Loucy (cell line): ENCODE measurements around the gene GSTA2.

ENCODE experiments used
- H2AFZ ChIP-seq: fragments of 200-600 bp; sonication (generic); 2 replicates; pipeline ENCODE4 v1.6.0; 2016; ENCODE audit warnings: antibody characterized with exemption, mild to moderate bottlenecking, low read length, moderate library complexity
- H3F3A ChIP-seq: fragments of 200-600 bp; 2 replicates; pipeline ENCODE4 v1.6.0; 2016; ENCODE audit warnings: antibody characterized with exemption, low read depth, mild to moderate bottlenecking
- H3K27me3 ChIP-seq: fragments of 200-600 bp; sonication (generic); 2 replicates; pipeline ENCODE4 v1.6.1; 2014; ENCODE audit warnings: low read length, mild to moderate bottlenecking; ENCODE audit not compliant: insufficient read depth, poor library complexity, severe bottlenecking
- H3K36me3 ChIP-seq: fragments of 200-600 bp; sonication (generic); 2 replicates; pipeline ENCODE4 v1.6.1; 2016; ENCODE audit warnings: low read length; ENCODE audit not compliant: insufficient read depth
- H3K4me1 ChIP-seq: fragments of 200-600 bp; sonication (generic); 2 replicates; pipeline ENCODE4 v1.5.1; 2014; ENCODE audit warnings: low read length, mild to moderate bottlenecking; ENCODE audit not compliant: insufficient read depth, poor library complexity, severe bottlenecking
- H3K4me2 ChIP-seq: fragments of 200-600 bp; sonication (generic); 2 replicates; pipeline ENCODE4 v1.6.0; 2014; ENCODE audit warnings: antibody characterized with exemption, low read length, low read depth, mild to moderate bottlenecking; ENCODE audit not compliant: poor library complexity, severe bottlenecking
- H3K4me3 ChIP-seq: fragments of 200-600 bp; sonication (generic); 2 replicates; pipeline ENCODE4 v1.5.1; 2014; ENCODE audit warnings: low read length, mild to moderate bottlenecking, mixed read lengths; ENCODE audit not compliant: poor library complexity, severe bottlenecking
- H3K79me2 ChIP-seq: fragments of 200-600 bp; sonication (generic); 2 replicates; pipeline ENCODE4 v1.6.1; 2014; ENCODE audit warnings: low read length; ENCODE audit not compliant: insufficient read depth
- H3K9ac ChIP-seq: fragments of 200-600 bp; sonication (generic); 2 replicates; pipeline ENCODE4 v1.6.0; 2014; ENCODE audit warnings: mild to moderate bottlenecking, low read depth, low read length, moderate library complexity; ENCODE audit not compliant: poor library complexity, severe bottlenecking
- H3K9me2 ChIP-seq: fragments of 200-600 bp; sonication (generic); replicated peaks from 2 replicates; pipeline ENCODE4 v1.6.1; 2016; ENCODE audit warnings: low read depth, low read length, mixed read lengths
- H3K9me3 ChIP-seq: fragments of 200-600 bp; sonication (generic); 2 replicates; pipeline ENCODE4 v1.6.1; 2014; ENCODE audit warnings: mild to moderate bottlenecking, antibody characterized with exemption, low read length, low read depth; ENCODE audit not compliant: insufficient read depth
- H4K20me1 ChIP-seq: fragments of 200-600 bp; sonication (generic); 2 replicates; pipeline ENCODE4 v1.6.0; 2014; ENCODE audit warnings: antibody characterized with exemption, low read length, mild to moderate bottlenecking; ENCODE audit not compliant: insufficient read depth, poor library complexity, severe bottlenecking
- EZH2phosphoT487 ChIP-seq: fragments of 200-600 bp; IDR thresholded peaks from 2 replicates; pipeline ENCODE4 v1.6.1; 2018; ENCODE audit warnings: antibody characterized with exemption, mild to moderate bottlenecking, moderate library complexity, borderline replicate concordance
- TF ChIP-seq, protein P1 (sequence below): fragments of 200-600 bp; sonication (generic); conservative IDR thresholded peaks from 2 replicates; pipeline ENCODE4 v1.5.1; 2014; ENCODE audit warnings: mild to moderate bottlenecking, antibody characterized with exemption, low read length

Gene GSTA2

DNA sequence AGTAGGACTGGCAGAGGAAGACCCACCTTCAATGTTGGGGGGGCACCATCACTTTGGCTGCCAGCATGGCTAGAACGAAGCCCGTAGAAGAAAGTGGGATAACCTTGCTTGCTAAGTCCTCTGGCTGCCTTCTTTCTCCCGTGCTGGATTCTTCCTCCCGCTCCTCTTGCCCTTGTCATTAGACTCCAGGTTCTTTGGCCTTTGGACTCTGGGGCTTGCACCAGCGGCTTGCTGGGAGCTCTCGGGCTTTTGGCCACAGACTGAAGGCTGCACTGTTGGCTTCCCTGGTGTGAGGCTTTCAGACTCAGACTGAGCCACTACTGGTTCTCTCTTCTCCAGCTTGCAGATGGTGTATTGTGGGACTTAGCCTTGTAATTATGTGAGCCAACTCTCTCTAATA lies 28.2 kb downstream of the GSTA2 start:
- H3K4me1 ChIP-seq, result no peaks in the 10 kb centered on the region
- no peaks in the 10 kb centered on the region for H3K36me3 ChIP-seq
- H3K4me2 ChIP-seq, result no peak overlapping the region
- no peaks in the 10 kb centered on the region for H4K20me1 ChIP-seq
- H3K27me3 ChIP-seq, result no peaks in the 10 kb centered on the region
- H3K4me3 ChIP-seq, result no peak overlapping the region
- no peaks in the 10 kb centered on the region for H3K9me3 ChIP-seq
- H3K79me2 ChIP-seq, result no peaks in the 10 kb centered on the region
- H3F3A ChIP-seq, result no peaks in the 10 kb centered on the region
- no peak overlapping the region for H2AFZ ChIP-seq
- TF ChIP-seq, protein P1, sequence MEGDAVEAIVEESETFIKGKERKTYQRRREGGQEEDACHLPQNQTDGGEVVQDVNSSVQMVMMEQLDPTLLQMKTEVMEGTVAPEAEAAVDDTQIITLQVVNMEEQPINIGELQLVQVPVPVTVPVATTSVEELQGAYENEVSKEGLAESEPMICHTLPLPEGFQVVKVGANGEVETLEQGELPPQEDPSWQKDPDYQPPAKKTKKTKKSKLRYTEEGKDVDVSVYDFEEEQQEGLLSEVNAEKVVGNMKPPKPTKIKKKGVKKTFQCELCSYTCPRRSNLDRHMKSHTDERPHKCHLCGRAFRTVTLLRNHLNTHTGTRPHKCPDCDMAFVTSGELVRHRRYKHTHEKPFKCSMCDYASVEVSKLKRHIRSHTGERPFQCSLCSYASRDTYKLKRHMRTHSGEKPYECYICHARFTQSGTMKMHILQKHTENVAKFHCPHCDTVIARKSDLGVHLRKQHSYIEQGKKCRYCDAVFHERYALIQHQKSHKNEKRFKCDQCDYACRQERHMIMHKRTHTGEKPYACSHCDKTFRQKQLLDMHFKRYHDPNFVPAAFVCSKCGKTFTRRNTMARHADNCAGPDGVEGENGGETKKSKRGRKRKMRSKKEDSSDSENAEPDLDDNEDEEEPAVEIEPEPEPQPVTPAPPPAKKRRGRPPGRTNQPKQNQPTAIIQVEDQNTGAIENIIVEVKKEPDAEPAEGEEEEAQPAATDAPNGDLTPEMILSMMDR, result no peak
- TF ChIP-seq EZH2phosphoT487, result no peak
- no peaks in the 10 kb centered on the region for H3K9me2 ChIP-seq
- no peak overlapping the region for H3K9ac ChIP-seq

DNA sequence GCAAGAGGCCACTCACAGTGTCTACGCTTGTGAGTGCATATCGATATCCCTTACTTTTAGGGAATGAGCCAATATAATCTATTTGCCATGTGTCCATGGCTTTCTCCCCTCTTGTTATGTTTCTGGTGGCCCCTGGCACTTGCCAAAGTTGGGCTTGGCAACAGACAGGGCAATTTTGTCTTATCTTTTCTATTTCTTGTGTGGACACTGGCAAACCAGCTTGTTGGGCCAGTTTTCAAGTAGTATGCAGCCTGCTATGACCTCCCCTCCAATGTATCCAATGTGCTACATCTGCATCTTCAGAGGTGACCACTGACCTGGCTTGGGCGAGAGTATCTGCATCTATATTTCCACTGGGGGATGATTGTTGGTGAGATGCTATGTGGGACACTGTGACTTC lies 29.2 kb downstream of the GSTA2 start:
- TF ChIP-seq EZH2phosphoT487, result no peak
- TF ChIP-seq, protein P1, result no peak
- H3K36me3 ChIP-seq, result no peaks in the 10 kb centered on the region
- no peaks in the 10 kb centered on the region for H3K9me2 ChIP-seq
- H3K9ac ChIP-seq, result no peak overlapping the region
- no peak overlapping the region for H3K4me3 ChIP-seq
- no peaks in the 10 kb centered on the region for H3K4me1 ChIP-seq
- no peaks in the 10 kb centered on the region for H3K27me3 ChIP-seq
- no peaks in the 10 kb centered on the region for H3F3A ChIP-seq
- H3K4me2 ChIP-seq, result no peak overlapping the region
- H2AFZ ChIP-seq, result no peak overlapping the region
- H3K79me2 ChIP-seq, result no peaks in the 10 kb centered on the region
- no peaks in the 10 kb centered on the region for H4K20me1 ChIP-seq
- no peaks in the 10 kb centered on the region for H3K9me3 ChIP-seq

DNA sequence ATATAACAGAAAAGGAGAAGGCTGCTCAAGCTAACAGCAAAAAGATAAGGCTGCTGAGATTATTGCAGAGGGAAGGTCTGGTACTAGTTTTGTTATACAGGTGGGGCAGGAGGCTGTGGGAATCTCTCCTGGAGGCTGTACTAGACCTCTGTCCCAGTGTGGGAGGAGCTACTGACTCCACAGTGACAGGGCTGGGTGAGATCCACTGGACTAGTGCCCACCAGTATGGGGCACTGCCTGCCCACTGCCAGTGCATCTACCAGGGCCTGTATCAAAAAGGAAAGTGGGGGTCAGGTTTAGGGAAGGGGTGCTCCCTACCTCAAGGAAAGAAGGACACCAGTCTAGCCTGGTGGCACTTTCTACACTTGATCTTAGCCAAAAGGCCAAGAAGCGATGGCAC lies 30.1 kb downstream of the GSTA2 start:
- no peaks in the 10 kb centered on the region for H3K9me2 ChIP-seq
- H3K4me2 ChIP-seq, result no peak overlapping the region
- no peaks in the 10 kb centered on the region for H3K4me1 ChIP-seq
- no peaks in the 10 kb centered on the region for H4K20me1 ChIP-seq
- no peak overlapping the region for H3K9ac ChIP-seq
- no peaks in the 10 kb centered on the region for H3K27me3 ChIP-seq
- no peaks in the 10 kb centered on the region for H3K9me3 ChIP-seq
- H3K36me3 ChIP-seq, result no peaks in the 10 kb centered on the region
- no peaks in the 10 kb centered on the region for H3F3A ChIP-seq
- no peaks in the 10 kb centered on the region for H3K79me2 ChIP-seq
- no peak overlapping the region for H2AFZ ChIP-seq
- no peak for TF ChIP-seq EZH2phosphoT487
- TF ChIP-seq, protein P1, result no peak
- H3K4me3 ChIP-seq, result no peak overlapping the region
